SU-DHL-6 (cell line): ENCODE results near the gene MLH3.

Experiments
- EZH2phosphoT487 ChIP-seq: fragments of 200-600 bp; sonication (generic), shearing (Covaris generic); conservative IDR thresholded peaks from 2 replicates; pipeline ENCODE4 v1.6.1; 2018; ENCODE audit warnings: mild to moderate bottlenecking, antibody characterized with exemption, low read length, moderate library complexity, mixed read lengths
- TF ChIP-seq, protein P1 (sequence below): fragments of 200-600 bp; sonication (generic); IDR thresholded peaks from one replicate; pipeline ENCODE4 v1.5.1; 2017; ENCODE audit warnings: antibody characterized with exemption, mild to moderate bottlenecking, low read length, moderate library complexity; ENCODE audit not compliant: insufficient read depth, poor library complexity, severe bottlenecking

DNA sequence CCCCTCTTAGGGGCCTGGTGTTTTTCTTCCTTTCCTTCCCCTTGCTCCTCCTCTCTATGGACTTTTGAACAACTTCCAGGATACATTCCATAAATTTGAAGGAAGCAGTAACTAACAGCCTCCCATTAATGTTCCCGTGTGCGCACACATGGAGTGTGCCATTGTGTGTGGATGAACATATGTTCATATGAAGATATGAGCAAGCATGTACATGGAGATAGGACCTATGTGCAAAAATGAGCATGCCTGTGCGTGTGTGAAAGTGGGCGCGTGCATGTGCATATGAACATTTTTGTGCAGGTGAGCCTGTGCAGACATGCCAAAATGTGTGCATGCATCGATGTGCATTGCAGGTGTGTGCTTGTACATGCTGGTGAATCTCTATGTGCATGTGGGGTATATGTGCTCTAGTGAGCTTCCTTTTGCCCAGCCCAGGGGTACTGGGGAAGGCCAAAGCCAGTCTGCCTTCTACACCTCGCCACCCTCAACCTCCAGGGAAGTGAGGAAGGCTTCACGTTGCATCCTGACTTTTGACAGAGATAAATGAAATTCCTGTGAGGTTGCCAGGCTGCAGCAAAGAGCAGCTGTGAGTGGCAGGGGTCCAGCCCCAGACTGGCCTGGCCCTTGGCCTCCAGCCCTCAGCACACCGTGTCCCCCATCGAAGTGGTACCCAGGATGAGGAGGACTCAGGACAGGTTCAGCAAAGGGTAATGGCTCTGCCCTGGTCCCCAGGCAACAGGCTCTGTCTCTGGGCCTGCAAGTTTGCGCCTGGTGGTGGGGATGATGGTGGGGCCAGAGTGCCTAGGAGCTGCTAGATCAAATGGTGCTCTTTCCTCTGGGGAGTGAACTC, 74.8 kb downstream of the MLH3 start:
- TF ChIP-seq, protein P1, sequence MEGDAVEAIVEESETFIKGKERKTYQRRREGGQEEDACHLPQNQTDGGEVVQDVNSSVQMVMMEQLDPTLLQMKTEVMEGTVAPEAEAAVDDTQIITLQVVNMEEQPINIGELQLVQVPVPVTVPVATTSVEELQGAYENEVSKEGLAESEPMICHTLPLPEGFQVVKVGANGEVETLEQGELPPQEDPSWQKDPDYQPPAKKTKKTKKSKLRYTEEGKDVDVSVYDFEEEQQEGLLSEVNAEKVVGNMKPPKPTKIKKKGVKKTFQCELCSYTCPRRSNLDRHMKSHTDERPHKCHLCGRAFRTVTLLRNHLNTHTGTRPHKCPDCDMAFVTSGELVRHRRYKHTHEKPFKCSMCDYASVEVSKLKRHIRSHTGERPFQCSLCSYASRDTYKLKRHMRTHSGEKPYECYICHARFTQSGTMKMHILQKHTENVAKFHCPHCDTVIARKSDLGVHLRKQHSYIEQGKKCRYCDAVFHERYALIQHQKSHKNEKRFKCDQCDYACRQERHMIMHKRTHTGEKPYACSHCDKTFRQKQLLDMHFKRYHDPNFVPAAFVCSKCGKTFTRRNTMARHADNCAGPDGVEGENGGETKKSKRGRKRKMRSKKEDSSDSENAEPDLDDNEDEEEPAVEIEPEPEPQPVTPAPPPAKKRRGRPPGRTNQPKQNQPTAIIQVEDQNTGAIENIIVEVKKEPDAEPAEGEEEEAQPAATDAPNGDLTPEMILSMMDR = no peak
- no peak for TF ChIP-seq EZH2phosphoT487
